ENCODE results near the gene COLEC12. TPM values are rescaled to one million over a fixed set of nuclear protein-coding genes. Genes with fewer than 3 reads are reported as not detected.

COLEC12 gene
- total RNA-seq, 1 experiment from 2014 or later, result not detected

GRCh38 chr18:361941-362310 is 138.6 kb downstream of the COLEC12 start (continued):
- TF ChIP-seq, protein P1, sequence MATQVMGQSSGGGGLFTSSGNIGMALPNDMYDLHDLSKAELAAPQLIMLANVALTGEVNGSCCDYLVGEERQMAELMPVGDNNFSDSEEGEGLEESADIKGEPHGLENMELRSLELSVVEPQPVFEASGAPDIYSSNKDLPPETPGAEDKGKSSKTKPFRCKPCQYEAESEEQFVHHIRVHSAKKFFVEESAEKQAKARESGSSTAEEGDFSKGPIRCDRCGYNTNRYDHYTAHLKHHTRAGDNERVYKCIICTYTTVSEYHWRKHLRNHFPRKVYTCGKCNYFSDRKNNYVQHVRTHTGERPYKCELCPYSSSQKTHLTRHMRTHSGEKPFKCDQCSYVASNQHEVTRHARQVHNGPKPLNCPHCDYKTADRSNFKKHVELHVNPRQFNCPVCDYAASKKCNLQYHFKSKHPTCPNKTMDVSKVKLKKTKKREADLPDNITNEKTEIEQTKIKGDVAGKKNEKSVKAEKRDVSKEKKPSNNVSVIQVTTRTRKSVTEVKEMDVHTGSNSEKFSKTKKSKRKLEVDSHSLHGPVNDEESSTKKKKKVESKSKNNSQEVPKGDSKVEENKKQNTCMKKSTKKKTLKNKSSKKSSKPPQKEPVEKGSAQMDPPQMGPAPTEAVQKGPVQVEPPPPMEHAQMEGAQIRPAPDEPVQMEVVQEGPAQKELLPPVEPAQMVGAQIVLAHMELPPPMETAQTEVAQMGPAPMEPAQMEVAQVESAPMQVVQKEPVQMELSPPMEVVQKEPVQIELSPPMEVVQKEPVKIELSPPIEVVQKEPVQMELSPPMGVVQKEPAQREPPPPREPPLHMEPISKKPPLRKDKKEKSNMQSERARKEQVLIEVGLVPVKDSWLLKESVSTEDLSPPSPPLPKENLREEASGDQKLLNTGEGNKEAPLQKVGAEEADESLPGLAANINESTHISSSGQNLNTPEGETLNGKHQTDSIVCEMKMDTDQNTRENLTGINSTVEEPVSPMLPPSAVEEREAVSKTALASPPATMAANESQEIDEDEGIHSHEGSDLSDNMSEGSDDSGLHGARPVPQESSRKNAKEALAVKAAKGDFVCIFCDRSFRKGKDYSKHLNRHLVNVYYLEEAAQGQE (IDR thresholded peaks at IDR 0.05; ENCODE audit: low read depth), result no peak
- TF ChIP-seq POLR2AphosphoS5 (IDR thresholded peaks at IDR 0.05; ENCODE audit: low read depth, low read length), result no peak
- TF ChIP-seq CBX3 (IDR thresholded peaks at IDR 0.05; ENCODE audit: low read depth), result no peak

DNA sequence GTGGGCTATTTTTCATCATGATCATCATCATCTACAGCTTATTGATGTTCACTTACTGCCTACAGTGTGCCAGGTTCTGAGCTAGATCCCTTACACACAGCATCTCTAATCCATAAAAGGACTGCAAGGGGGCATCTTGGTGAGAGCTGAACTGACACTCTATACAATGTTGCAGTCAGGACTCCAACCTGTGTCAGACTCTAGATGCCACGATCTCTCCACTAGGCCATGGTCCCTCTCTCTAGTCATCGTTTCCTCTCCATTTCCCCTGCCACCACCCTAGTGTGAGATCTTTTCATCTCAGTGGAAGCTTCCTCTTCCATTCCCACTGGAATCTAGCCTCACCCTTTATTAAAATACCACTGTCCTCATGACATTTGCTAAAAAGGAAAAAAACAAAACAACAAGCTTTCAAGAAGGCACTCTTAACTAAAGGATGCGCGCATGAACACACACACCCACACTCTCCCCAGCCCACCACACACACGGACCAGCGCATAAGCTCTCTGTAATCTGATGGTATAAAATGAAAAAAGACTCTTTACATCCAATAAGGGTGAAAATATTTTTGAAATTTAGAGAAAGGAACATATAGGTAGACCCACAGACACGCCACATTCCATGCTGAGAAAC is 139.3 kb downstream of the COLEC12 start:
- intact Hi-C loops (cut with micrococcal nuclease), result no loop called here
- no peak for ATAC-seq
- H3K27me3 ChIP-seq (ENCODE audit: insufficient read depth, low read length), result peaks cover 2% of the 10 kb centered on the region; the same call in 1 of the 2 replicates

More for the DNA sequence above, 139.3 kb downstream of the COLEC12 start:
- ChIA-PET CTCF (no interaction called here), POLR2A (no interaction called here), RAD21 (ENCODE audit: low non-redundant PET in 1 of 2, low total read pairs in 2 of 2, uncharacterized antibody in 2 of 2, unreplicated experiment in 2 of 2) (no interaction called here)
- no peaks in the 10 kb centered on the region for H3K4me1 ChIP-seq (ENCODE audit: control insufficient read depth in 1 of 2, insufficient read depth in 2 of 2, low read length in 2 of 2)
- H3K9me3 ChIP-seq (ENCODE audit: control insufficient read depth in 1 of 2, insufficient read depth in 1 of 2, low read depth in 1 of 2, low read length in 2 of 2), result no peaks in the 10 kb centered on the region
- H3K9ac ChIP-seq (ENCODE audit: low read length), result no peak overlapping the region
- TF ChIP-seq CEBPB (IDR thresholded peaks at IDR 0.05; ENCODE audit: low read depth), result no peak
- TF ChIP-seq, protein P1 (IDR thresholded peaks at IDR 0.05; ENCODE audit: low read depth), result no peak
- TF ChIP-seq POLR2AphosphoS5 (IDR thresholded peaks at IDR 0.05; ENCODE audit: low read depth, low read length), result no peak
- no peak for TF ChIP-seq EGR1 (IDR thresholded peaks at IDR 0.05; ENCODE audit: low read depth)
- TF ChIP-seq, protein P2, sequence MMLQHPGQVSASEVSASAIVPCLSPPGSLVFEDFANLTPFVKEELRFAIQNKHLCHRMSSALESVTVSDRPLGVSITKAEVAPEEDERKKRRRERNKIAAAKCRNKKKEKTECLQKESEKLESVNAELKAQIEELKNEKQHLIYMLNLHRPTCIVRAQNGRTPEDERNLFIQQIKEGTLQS (IDR thresholded peaks at IDR 0.05), result no peak
- no peak for TF ChIP-seq ELF1 (IDR thresholded peaks at IDR 0.05; ENCODE audit: borderline replicate concordance, low read depth)
- TF ChIP-seq ZBTB33 (IDR thresholded peaks at IDR 0.05; ENCODE audit: extremely low read depth, insufficient replicate concordance, low read length), result no peak
- no peak for TF ChIP-seq SRF (IDR thresholded peaks at IDR 0.05; ENCODE audit: low read depth)
- BruUV-seq (replicated peaks), result no TSS peak
- no peak overlapping the region for H3K4me2 ChIP-seq (ENCODE audit: low read length)
- no peak for DNase-seq (ENCODE audit: low read depth, low spot score)
- H3K4me3 ChIP-seq (replicated peaks in 1 of 2; ENCODE audit: low read depth in 1 of 2, low read length in 2 of 2), result no peak overlapping the region
- H3K27ac ChIP-seq (ENCODE audit: low read depth, low read length), result no peak overlapping the region
- H2AFZ ChIP-seq (ENCODE audit: low read depth, low read length, poor library complexity, severe bottlenecking), result no peak overlapping the region
- H3K9me2 ChIP-seq (ENCODE audit: insufficient read depth), result peaks cover 3% of the 10 kb centered on the region; the same call in 1 of the 2 replicates
- H3K36me3 ChIP-seq (ENCODE audit: control insufficient read depth in 1 of 2, insufficient read depth in 2 of 2, low read length in 2 of 2), result no peaks in the 10 kb centered on the region
- H3K79me2 ChIP-seq (ENCODE audit: insufficient read depth, low read length), result no peaks in the 10 kb centered on the region
- no peaks in the 10 kb centered on the region for H4K20me1 ChIP-seq (ENCODE audit: insufficient read depth)

All from HCT116 (cell line).